CD4-positive, alpha-beta T cell (primary cell): ENCODE measurements around the gene CRKL. TPM values are rescaled to one million over a fixed set of nuclear protein-coding genes. Genes with fewer than 3 reads are reported as not detected.

Experiments used
- ATAC-seq: fragments of 200-7000 bp; cut with Tn5 transposase; one replicate; pipeline ENCODE4 v1.10.0; 2022; ENCODE audit warnings: mild to moderate bottlenecking; ENCODE audit not compliant: poor library complexity
- CTCF ChIA-PET: fragments of 350-600 bp; sonication (Branson Sonifier 250); formaldehyde crosslinking; loops from one replicate; lab custom pipeline; 2021; ENCODE audit warnings: antibody characterized with exemption, inconsistent platforms; lab: Charles Lee
- POLR2A ChIA-PET: fragments of 350-600 bp; sonication (Branson Sonifier 250); formaldehyde crosslinking; loops from one replicate; lab custom pipeline; 2021; ENCODE audit warnings: antibody characterized with exemption, inconsistent platforms; lab: Charles Lee
- DNase-seq, 14 experiments: peaks; one replicate each; pipeline ENCODE4 v3.0.0-alpha.2; 2013 to 2020; ENCODE audit warnings: mixed read lengths in 2 of 14
- H3K27ac ChIP-seq, 2 donors: one replicate each; pipeline versions ENCODE4 v1.5.1 to v1.7.0; 2013; ENCODE audit warnings: low read length in 2 of 2, low read depth in 1 of 2, mild to moderate bottlenecking in 1 of 2
- H3K27me3 ChIP-seq, 2 experiments: 1 replicate in 1 of 2; 2 replicates in 1 of 2; pipeline versions ENCODE4 v1.6.1 to v1.7.0; 2013; ENCODE audit warnings: low read length in 2 of 2, control low read depth in 1 of 2, mild to moderate bottlenecking in 1 of 2, moderate library complexity in 1 of 2; ENCODE audit not compliant: insufficient read depth in 2 of 2, control insufficient read depth in 1 of 2
- H3K36me3 ChIP-seq: one replicate; pipeline ENCODE4 v1.6.1; 2013; ENCODE audit warnings: low read length, control low read depth; ENCODE audit not compliant: insufficient read depth
- H3K4me1 ChIP-seq: one replicate; pipeline ENCODE4 v1.6.1; 2013; ENCODE audit warnings: low read length, control low read depth; ENCODE audit not compliant: insufficient read depth
- H3K4me3 ChIP-seq: one replicate; pipeline ENCODE4 v1.5.1; 2013; ENCODE audit warnings: mild to moderate bottlenecking, low read length, moderate library complexity
- H3K9me3 ChIP-seq, 2 experiments: 1 replicate in 1 of 2; 2 replicates in 1 of 2; pipeline versions ENCODE4 v1.6.1 to v1.7.0; 2013; ENCODE audit warnings: low read length in 2 of 2, mild to moderate bottlenecking in 2 of 2, control low read depth in 1 of 2, moderate library complexity in 1 of 2; ENCODE audit not compliant: control insufficient read depth in 1 of 2, insufficient read depth in 1 of 2
- H3K27ac Mint-ChIP-seq: one replicate; pipeline ENCODE4 v1.8.0; 2020; ENCODE audit warnings: mixed read lengths
- H3K27me3 Mint-ChIP-seq: one replicate; pipeline ENCODE4 v1.8.0; 2021; ENCODE audit warnings: mixed read lengths
- H3K36me3 Mint-ChIP-seq: one replicate; pipeline ENCODE4 v1.8.0; 2021; ENCODE audit warnings: low read depth, mixed read lengths
- H3K4me1 Mint-ChIP-seq: one replicate; pipeline ENCODE4 v1.8.0; 2021; ENCODE audit warnings: low read depth, mixed read lengths
- H3K4me3 Mint-ChIP-seq: one replicate; pipeline ENCODE4 v1.8.0; 2020; ENCODE audit warnings: mild to moderate bottlenecking, mixed read lengths
- H3K9me3 Mint-ChIP-seq: one replicate; pipeline ENCODE4 v1.8.0; 2020; ENCODE audit warnings: mixed read lengths
- intact Hi-C, 2 experiments: fragments of 100-400 bp; cut with DNase I in 1 of 2; cut with micrococcal nuclease in 1 of 2; formaldehyde crosslinking; loops; one replicate each; pipeline versions ENCODE4 v1.15.1 to v1.9.0; 2023 to 2025; cut with DNase I, micrococcal nuclease
- total RNA-seq, 174 experiments: library from RNA in 2 of 174; stranded (reverse) in 2 of 174; gene quantifications; one replicate each; pipeline ENCODE4 v1.2.3 and lab custom pipeline; 2021 to 2026
- TF ChIP-seq, protein P1 (sequence below): fragments of 200-600 bp; IDR thresholded peaks from one replicate; pipeline ENCODE4 v1.8.0; 2022; ENCODE audit warnings: antibody characterized with exemption, mild to moderate bottlenecking

CRKL gene
- total RNA-seq, 2 experiments from 2014 or later, result 41.9 to 43.5 TPM

DNA sequence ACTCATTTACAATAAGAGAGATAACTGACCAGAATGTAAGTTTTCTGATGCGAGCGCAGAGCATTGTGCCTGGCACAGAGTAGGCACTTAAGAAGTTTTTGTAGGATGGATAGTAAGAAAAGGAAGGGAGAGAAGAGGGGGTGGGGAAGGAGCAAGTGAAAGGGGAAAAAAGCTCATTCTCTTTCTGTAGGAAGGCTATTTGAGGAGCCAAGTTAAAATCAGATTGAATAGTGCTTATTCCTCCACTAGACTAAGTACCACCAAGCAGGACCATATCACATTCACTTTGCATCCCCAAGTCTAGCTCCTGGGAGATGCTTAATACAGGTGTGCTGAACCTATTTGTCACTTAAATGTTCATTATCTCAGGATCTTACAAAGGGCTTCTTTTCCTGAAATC is 14.1 kb upstream of the CRKL start:
- TF ChIP-seq, protein P1, sequence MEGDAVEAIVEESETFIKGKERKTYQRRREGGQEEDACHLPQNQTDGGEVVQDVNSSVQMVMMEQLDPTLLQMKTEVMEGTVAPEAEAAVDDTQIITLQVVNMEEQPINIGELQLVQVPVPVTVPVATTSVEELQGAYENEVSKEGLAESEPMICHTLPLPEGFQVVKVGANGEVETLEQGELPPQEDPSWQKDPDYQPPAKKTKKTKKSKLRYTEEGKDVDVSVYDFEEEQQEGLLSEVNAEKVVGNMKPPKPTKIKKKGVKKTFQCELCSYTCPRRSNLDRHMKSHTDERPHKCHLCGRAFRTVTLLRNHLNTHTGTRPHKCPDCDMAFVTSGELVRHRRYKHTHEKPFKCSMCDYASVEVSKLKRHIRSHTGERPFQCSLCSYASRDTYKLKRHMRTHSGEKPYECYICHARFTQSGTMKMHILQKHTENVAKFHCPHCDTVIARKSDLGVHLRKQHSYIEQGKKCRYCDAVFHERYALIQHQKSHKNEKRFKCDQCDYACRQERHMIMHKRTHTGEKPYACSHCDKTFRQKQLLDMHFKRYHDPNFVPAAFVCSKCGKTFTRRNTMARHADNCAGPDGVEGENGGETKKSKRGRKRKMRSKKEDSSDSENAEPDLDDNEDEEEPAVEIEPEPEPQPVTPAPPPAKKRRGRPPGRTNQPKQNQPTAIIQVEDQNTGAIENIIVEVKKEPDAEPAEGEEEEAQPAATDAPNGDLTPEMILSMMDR, result no peak
- no peak for ATAC-seq
- Mint-ChIP-seq H3K36me3 (no peaks in the 10 kb centered on the region), H3K9me3 (no peaks in the 10 kb centered on the region), H3K4me3 (no peak overlapping the region), H3K27me3 (no peaks in the 10 kb centered on the region), H3K27ac (no peak overlapping the region), H3K4me1 (no peaks in the 10 kb centered on the region)
- intact Hi-C loops, result no loop called here
- Histone ChIP-seq H3K36me3 (no peaks in the 10 kb centered on the region), H3K4me3 (no peak overlapping the region), H3K9me3 (no peaks in the 10 kb centered on the region), H3K27me3 (no peaks in the 10 kb centered on the region), H3K27ac (no peak overlapping the region), H3K4me1 (no peaks in the 10 kb centered on the region)
- DNase-seq, result no peak
- CTCF ChIA-PET, result no interaction called here
- POLR2A ChIA-PET, result no interaction called here

DNA sequence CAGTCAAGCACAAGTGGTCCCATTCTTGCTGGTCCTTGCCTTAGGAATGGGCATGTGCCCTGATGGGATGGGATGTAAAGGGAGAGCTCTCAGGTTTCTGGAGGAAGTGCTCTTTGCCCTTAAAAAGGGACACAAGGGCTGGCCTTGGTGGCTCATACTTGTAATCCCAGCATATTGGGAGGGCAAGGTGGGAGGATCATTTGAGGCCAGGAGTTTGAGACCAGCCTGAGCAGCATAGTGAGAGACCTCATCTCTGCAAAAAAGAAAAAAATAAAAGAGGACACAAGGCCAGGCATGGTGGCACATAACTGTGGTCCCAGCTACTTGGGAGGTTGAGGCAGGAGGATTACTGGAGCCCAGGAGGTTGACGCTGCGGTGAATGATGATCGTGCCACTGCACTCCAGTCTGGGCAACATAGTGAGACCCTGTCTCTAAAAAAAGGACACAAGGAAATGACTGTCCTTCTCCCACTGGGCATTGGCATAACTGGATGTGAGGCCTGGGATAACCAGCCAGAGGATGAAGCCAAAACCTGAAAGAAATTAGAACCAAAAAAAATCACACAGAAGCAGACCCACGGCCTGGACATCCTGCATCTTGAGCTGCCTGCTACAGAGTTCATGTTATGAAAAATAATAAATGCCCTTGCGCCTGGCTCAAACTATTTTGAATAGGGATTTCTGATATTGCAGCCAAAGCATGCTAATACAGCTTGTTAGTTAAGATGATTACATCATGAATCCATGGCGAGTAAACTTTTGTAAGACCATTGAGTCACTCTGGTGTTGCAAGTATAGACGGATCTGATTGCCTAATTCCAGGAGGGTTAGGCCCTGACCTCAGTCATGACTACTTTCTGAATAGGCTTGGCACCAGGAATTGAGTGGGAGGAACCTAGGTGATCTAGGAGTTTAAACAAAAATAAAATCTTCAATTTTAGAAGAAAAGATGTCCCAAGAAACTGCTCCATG is 12.9 kb upstream of the CRKL start:
- Mint-ChIP-seq H3K36me3 (no peaks in the 10 kb centered on the region), H3K4me1 (no peaks in the 10 kb centered on the region), H3K9me3 (no peaks in the 10 kb centered on the region), H3K4me3 (no peak overlapping the region), H3K27me3 (no peaks in the 10 kb centered on the region), H3K27ac (no peak overlapping the region)
- no peak overlapping the region for H3K27ac ChIP-seq
- DNase-seq, result peak in 3 of 14 experiments; percentile 11 to 66 (median 55)
- TF ChIP-seq, protein P1, result no peak
- no peaks in the 10 kb centered on the region for H3K27me3 ChIP-seq
- ATAC-seq, result no peak
- no peaks in the 10 kb centered on the region for H3K4me1 ChIP-seq
- H3K36me3 ChIP-seq, result no peaks in the 10 kb centered on the region
- CTCF ChIA-PET, result no interaction called here
- no peaks in the 10 kb centered on the region for H3K9me3 ChIP-seq
- POLR2A ChIA-PET, result no interaction called here
- H3K4me3 ChIP-seq, result no peak overlapping the region
- intact Hi-C loops, result no loop called here

DNA sequence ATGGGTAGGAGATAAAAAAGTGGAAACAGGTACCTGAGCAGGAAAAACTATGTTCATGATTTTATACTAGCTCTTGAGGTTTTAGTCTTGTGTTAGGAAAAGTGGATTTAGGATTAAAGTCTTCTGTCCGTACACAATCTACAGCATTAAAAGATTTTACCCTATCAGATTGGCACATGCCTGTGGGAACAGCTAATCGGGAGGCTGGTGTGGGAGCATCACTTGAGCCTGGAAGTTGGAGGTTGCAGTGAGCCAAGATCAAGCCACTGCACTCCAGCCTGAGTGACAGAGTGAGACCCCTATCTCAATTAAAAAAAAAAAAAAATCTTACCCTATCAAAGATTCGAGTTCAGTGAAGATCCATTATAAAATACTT is 12.2 kb upstream of the CRKL start:
- Histone ChIP-seq H3K27me3 (no peaks in the 10 kb centered on the region), H3K27ac (no peak overlapping the region), H3K9me3 (no peaks in the 10 kb centered on the region), H3K36me3 (no peaks in the 10 kb centered on the region), H3K4me3 (no peak overlapping the region), H3K4me1 (no peaks in the 10 kb centered on the region)
- ATAC-seq (no peak), DNase-seq (no peak)
- no peak overlapping the region for H3K27ac Mint-ChIP-seq
- H3K4me3 Mint-ChIP-seq, result no peak overlapping the region
- TF ChIP-seq, protein P1, result no peak
- intact Hi-C loops, result no loop called here
- H3K9me3 Mint-ChIP-seq, result no peaks in the 10 kb centered on the region
- H3K36me3 Mint-ChIP-seq, result no peaks in the 10 kb centered on the region
- CTCF ChIA-PET, result no interaction called here
- no peaks in the 10 kb centered on the region for H3K27me3 Mint-ChIP-seq
- POLR2A ChIA-PET, result no interaction called here
- H3K4me1 Mint-ChIP-seq, result no peaks in the 10 kb centered on the region
